Measurements from ENCODE around the gene STAC.
"Not testable (repeated sequence)": the region's sequence is repeated elsewhere in the genome, so short reads cannot be mapped to it uniquely, and the experiment has no call there.

The STAC gene

GRCh38 chr3:36560685-36561084 lies 180.4 kb downstream of the STAC start:
- Histone ChIP-seq H2AFZ (ENCODE audit: low read length) (no peak overlapping the region), H3K27ac (ENCODE audit: low read length) (no peak overlapping the region), H3K4me1 (ENCODE audit: low read length) (peaks cover 7% of the 10 kb centered on the region; the same call in 1 of the 2 replicates), H4K20me1 (ENCODE audit: insufficient read depth, low read length) (no peaks in the 10 kb centered on the region), H3K27me3 (replicated peaks; ENCODE audit: insufficient read depth, low read length) (no peaks in the 10 kb centered on the region), H3K9ac (ENCODE audit: low read length) (no peak overlapping the region), H3K79me2 (ENCODE audit: low read length) (no peaks in the 10 kb centered on the region), H3K4me3 (ENCODE audit: low read length) (no peak overlapping the region), H3K9me3 (replicated peaks; ENCODE audit: insufficient read depth, low read length) (no peaks in the 10 kb centered on the region), H3K36me3 (replicated peaks; ENCODE audit: insufficient read depth, low read length) (no peaks in the 10 kb centered on the region), H3F3A (ENCODE audit: insufficient read depth, low read length) (no peaks in the 10 kb centered on the region), H3K9me2 (replicated peaks; ENCODE audit: insufficient read depth, low read length) (no peaks in the 10 kb centered on the region), H3K4me2 (ENCODE audit: low read depth, low read length) (no peak overlapping the region)
- no peak for DNase-seq
- TF ChIP-seq EZH2 (optimal IDR thresholded peaks at IDR 0.05; ENCODE audit: low read depth, low read length), result no peak
- TF ChIP-seq EZH2phosphoT487 (IDR thresholded peaks at IDR 0.05; ENCODE audit: low read length), result no peak
- TF ChIP-seq CTCF (IDR thresholded peaks at IDR 0.05; ENCODE audit: low read length), result no peak

- Histone ChIP-seq H3K79me2 (ENCODE audit: low read length) (no peaks in the 10 kb centered on the region), H3K9me2 (replicated peaks; ENCODE audit: insufficient read depth, low read length) (no peaks in the 10 kb centered on the region), H2AFZ (ENCODE audit: low read length) (no peak overlapping the region), H3K27ac (ENCODE audit: low read length) (no peak overlapping the region), H3K4me1 (ENCODE audit: low read length) (peaks cover 7% of the 10 kb centered on the region; the same call in 1 of the 2 replicates), H3K9me3 (replicated peaks; ENCODE audit: insufficient read depth, low read length) (no peaks in the 10 kb centered on the region), H3K36me3 (replicated peaks; ENCODE audit: insufficient read depth, low read length) (no peaks in the 10 kb centered on the region), H3F3A (ENCODE audit: insufficient read depth, low read length) (no peaks in the 10 kb centered on the region), H4K20me1 (ENCODE audit: insufficient read depth, low read length) (no peaks in the 10 kb centered on the region), H3K4me2 (ENCODE audit: low read depth, low read length) (no peak overlapping the region), H3K9ac (ENCODE audit: low read length) (no peak overlapping the region), H3K4me3 (ENCODE audit: low read length) (no peak overlapping the region), H3K27me3 (replicated peaks; ENCODE audit: insufficient read depth, low read length) (no peaks in the 10 kb centered on the region)
- no peak for DNase-seq
- TF ChIP-seq EZH2phosphoT487 (IDR thresholded peaks at IDR 0.05; ENCODE audit: low read length), result no peak
These were observed 181.3 kb downstream of the STAC start for GRCh38 chr3:36561601-36562000.

GRCh38 chr3:36562945-36563344 lies 182.6 kb downstream of the STAC start:
- Histone ChIP-seq H3K4me3 (ENCODE audit: low read length) (no peak overlapping the region), H3K9me3 (replicated peaks; ENCODE audit: insufficient read depth, low read length) (no peaks in the 10 kb centered on the region), H3K4me2 (ENCODE audit: low read depth, low read length) (no peak overlapping the region), H3K27ac (ENCODE audit: low read length) (no peak overlapping the region), H2AFZ (ENCODE audit: low read length) (no peak overlapping the region), H3K4me1 (ENCODE audit: low read length) (no peaks in the 10 kb centered on the region), H3K79me2 (ENCODE audit: low read length) (no peaks in the 10 kb centered on the region), H3F3A (ENCODE audit: insufficient read depth, low read length) (no peaks in the 10 kb centered on the region), H3K36me3 (replicated peaks; ENCODE audit: insufficient read depth, low read length) (no peaks in the 10 kb centered on the region), H3K27me3 (replicated peaks; ENCODE audit: insufficient read depth, low read length) (no peaks in the 10 kb centered on the region), H3K9ac (ENCODE audit: low read length) (no peak overlapping the region), H3K9me2 (replicated peaks; ENCODE audit: insufficient read depth, low read length) (no peaks in the 10 kb centered on the region), H4K20me1 (ENCODE audit: insufficient read depth, low read length) (no peaks in the 10 kb centered on the region)
- DNase-seq, result no peak
- no peak for TF ChIP-seq CTCF (IDR thresholded peaks at IDR 0.05; ENCODE audit: low read length)
- TF ChIP-seq EZH2 (optimal IDR thresholded peaks at IDR 0.05; ENCODE audit: low read depth, low read length), result no peak
- TF ChIP-seq EZH2phosphoT487 (IDR thresholded peaks at IDR 0.05; ENCODE audit: low read length), result no peak

- Histone ChIP-seq H3K9ac (ENCODE audit: low read length) (no peak overlapping the region), H2AFZ (ENCODE audit: low read length) (no peak overlapping the region), H3F3A (ENCODE audit: insufficient read depth, low read length) (no peaks in the 10 kb centered on the region), H3K79me2 (ENCODE audit: low read length) (no peaks in the 10 kb centered on the region), H4K20me1 (ENCODE audit: insufficient read depth, low read length) (no peaks in the 10 kb centered on the region), H3K27ac (ENCODE audit: low read length) (no peak overlapping the region), H3K27me3 (replicated peaks; ENCODE audit: insufficient read depth, low read length) (no peaks in the 10 kb centered on the region), H3K4me3 (ENCODE audit: low read length) (no peak overlapping the region), H3K4me1 (ENCODE audit: low read length) (no peaks in the 10 kb centered on the region), H3K36me3 (replicated peaks; ENCODE audit: insufficient read depth, low read length) (no peaks in the 10 kb centered on the region), H3K9me2 (replicated peaks; ENCODE audit: insufficient read depth, low read length) (no peaks in the 10 kb centered on the region), H3K4me2 (ENCODE audit: low read depth, low read length) (no peak overlapping the region), H3K9me3 (replicated peaks; ENCODE audit: insufficient read depth, low read length) (no peaks in the 10 kb centered on the region)
- TF ChIP-seq CTCF (IDR thresholded peaks at IDR 0.05; ENCODE audit: low read length) (no peak), EZH2phosphoT487 (IDR thresholded peaks at IDR 0.05; ENCODE audit: low read length) (no peak), EZH2 (optimal IDR thresholded peaks at IDR 0.05; ENCODE audit: low read depth, low read length) (no peak)
- no peak for DNase-seq
These were observed 194.9 kb downstream of the STAC start for GRCh38 chr3:36575241-36575640.

- not testable (repeated sequence) for H3F3A ChIP-seq (ENCODE audit: insufficient read depth, low read length); H3K4me1 ChIP-seq (ENCODE audit: low read length); H2AFZ ChIP-seq (ENCODE audit: low read length); DNase-seq; H3K27ac ChIP-seq (ENCODE audit: low read length); H3K27me3 ChIP-seq (replicated peaks; ENCODE audit: insufficient read depth, low read length); H3K4me2 ChIP-seq (ENCODE audit: low read depth, low read length); H3K9me3 ChIP-seq (replicated peaks; ENCODE audit: insufficient read depth, low read length); H3K9ac ChIP-seq (ENCODE audit: low read length); H3K79me2 ChIP-seq (ENCODE audit: low read length); H3K9me2 ChIP-seq (replicated peaks; ENCODE audit: insufficient read depth, low read length); H3K36me3 ChIP-seq (replicated peaks; ENCODE audit: insufficient read depth, low read length); H4K20me1 ChIP-seq (ENCODE audit: insufficient read depth, low read length); H3K4me3 ChIP-seq (ENCODE audit: low read length)
These were observed 198.1 kb downstream of the STAC start for GRCh38 chr3:36578418-36578817.
